ENCODE measurements around the gene ZXDB. TPM values are rescaled to one million over a fixed set of nuclear protein-coding genes. Genes with fewer than 3 reads are reported as not detected.
A peak's percentile ranks its signal among the peaks of the same experiment; 100 is the strongest.
"Not testable (repeated sequence)": the region's sequence is repeated elsewhere in the genome, so short reads cannot be mapped to it uniquely, and the experiment has no call there.

ZXDB gene
- total RNA-seq, 1 donor from 2014 or later, result 7.1 TPM

DNA sequence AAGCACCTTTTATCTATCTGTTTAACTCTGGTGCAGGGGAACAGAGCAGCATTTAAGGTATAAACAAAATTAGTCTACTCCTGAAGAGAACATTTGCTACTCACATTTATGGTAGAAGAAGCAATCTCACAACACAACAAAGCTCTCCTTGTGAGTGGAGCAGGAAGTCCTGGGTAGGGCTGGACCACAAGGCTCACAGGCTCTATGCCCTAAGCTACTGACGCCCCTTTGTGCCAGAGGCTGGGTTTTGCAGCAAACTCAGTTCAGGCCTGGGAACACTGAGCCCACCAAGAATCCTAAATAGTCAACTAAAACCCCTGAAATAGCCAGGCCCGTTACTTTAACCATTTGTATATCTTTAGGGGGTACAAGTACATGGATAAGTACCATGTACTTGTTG is 4.7 kb upstream of the ZXDB start:
- Mint-ChIP-seq H3K4me1 (ENCODE audit: unreplicated experiment) (no peaks in the 10 kb centered on the region), H3K9me3 (no peaks in the 10 kb centered on the region), H3K27me3 (no peaks in the 10 kb centered on the region), H3K4me3 (no peak overlapping the region), H3K27ac (no peak overlapping the region), H3K36me3 (no peaks in the 10 kb centered on the region)
- no peak for TF ChIP-seq CTCF (conservative IDR thresholded peaks at IDR 0.05)
- DNase-seq (ENCODE audit: extremely low spot score, unreplicated experiment), result no peak

DNA sequence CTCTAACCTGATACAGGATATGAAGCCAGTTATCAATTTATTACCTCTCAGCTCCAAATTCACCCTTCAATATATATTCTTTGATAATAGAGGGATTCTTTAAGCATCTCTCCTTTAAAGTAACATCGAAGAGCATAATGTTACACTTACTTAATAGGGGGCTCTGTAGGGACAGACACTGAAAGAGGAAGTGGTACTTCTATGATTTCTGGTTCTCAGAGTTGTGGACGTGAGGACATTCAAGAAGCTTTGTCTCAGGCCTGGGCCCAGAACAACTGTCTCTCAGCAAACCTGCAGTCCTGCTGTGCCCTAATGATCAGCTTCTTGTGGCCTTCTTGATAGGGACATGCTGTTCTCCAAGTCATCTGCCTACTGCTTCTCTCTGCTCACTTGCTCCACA is 4.2 kb upstream of the ZXDB start:
- Mint-ChIP-seq H3K4me1 (ENCODE audit: unreplicated experiment) (no peaks in the 10 kb centered on the region), H3K9me3 (no peaks in the 10 kb centered on the region), H3K36me3 (no peaks in the 10 kb centered on the region), H3K27me3 (no peaks in the 10 kb centered on the region), H3K27ac (no peak overlapping the region), H3K4me3 (no peak overlapping the region)
- TF ChIP-seq CTCF (conservative IDR thresholded peaks at IDR 0.05), result no peak
- DNase-seq (ENCODE audit: extremely low spot score, unreplicated experiment), result no peak

DNA sequence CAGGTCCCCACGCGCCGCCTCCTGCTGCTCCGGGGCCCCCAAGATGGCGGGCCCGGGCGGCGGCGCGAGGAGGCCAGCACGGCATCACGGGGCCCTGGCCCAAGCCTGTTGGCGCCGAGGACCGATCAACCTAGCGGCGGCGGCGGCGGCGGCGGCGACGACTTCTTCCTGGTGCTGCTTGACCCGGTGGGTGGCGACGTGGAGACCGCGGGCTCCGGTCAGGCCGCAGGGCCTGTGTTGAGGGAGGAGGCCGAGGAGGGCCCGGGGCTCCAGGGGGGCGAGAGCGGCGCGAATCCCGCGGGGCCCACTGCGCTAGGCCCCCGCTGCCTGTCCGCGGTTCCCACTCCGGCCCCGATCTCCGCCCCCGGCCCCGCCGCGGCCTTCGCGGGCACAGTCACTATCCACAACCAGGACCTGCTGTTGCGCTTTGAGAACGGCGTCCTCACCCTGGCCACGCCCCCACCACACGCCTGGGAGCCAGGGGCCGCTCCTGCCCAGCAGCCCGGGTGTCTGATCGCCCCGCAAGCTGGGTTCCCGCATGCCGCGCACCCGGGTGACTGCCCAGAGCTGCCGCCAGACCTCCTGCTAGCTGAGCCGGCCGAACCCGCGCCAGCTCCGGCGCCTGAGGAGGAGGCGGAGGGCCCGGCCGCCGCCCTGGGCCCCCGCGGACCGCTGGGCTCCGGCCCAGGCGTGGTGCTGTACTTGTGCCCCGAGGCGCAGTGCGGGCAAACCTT is 516 bp downstream of the ZXDB start:
- Mint-ChIP-seq H3K27ac (peak overlapping the region; percentile 56), H3K4me3 (peak overlapping the region; percentile 78)
- H3K4me1 Mint-ChIP-seq (ENCODE audit: unreplicated experiment); H3K36me3 Mint-ChIP-seq; H3K27me3 Mint-ChIP-seq; H3K9me3 Mint-ChIP-seq; DNase-seq (ENCODE audit: extremely low spot score, unreplicated experiment): not testable (repeated sequence)

DNA sequence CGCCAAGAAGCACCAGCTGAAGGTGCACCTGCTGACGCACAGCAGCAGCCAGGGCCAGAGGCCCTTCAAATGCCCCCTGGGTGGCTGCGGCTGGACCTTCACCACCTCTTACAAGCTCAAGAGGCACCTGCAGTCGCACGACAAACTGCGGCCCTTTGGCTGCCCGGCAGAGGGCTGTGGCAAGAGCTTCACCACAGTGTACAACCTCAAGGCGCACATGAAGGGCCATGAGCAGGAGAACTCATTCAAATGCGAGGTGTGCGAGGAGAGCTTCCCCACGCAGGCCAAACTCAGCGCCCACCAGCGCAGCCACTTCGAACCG is 1.0 kb downstream of the ZXDB start:
- H3K36me3 Mint-ChIP-seq; DNase-seq (ENCODE audit: extremely low spot score, unreplicated experiment); H3K9me3 Mint-ChIP-seq; H3K4me1 Mint-ChIP-seq (ENCODE audit: unreplicated experiment); H3K27me3 Mint-ChIP-seq: not testable (repeated sequence)
- Mint-ChIP-seq H3K27ac (peak overlapping the region; percentile 56), H3K4me3 (peak overlapping the region; percentile 78)
- peak; percentile 56 for TF ChIP-seq CTCF (conservative IDR thresholded peaks at IDR 0.05)

DNA sequence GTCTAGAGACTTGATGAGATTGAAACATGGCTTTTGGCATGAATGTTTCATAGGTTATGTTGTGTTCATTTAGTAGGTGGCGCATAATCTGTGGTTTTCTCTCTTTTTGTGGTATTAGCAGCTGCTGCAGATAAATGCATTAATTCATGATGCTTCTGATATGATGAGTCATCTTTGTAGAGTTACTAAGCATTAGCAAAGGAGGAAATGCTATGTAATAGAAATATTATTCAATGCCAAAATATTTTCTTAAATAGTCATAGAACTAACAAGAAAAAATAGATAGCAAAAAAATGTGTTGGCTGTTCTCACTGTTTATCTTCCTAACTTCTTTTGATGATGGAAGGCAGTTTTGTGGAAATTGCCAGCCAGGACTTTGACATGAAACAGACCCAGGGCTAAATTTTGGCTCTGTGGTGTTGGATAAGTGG is 3.6 kb downstream of the ZXDB start:
- no peak for TF ChIP-seq CTCF (conservative IDR thresholded peaks at IDR 0.05)
- peaks cover 8% of the 10 kb centered on the region for H3K36me3 Mint-ChIP-seq
- H3K27ac Mint-ChIP-seq, result peak overlapping the region; percentile 19
- H3K4me1 Mint-ChIP-seq (ENCODE audit: unreplicated experiment), result peaks cover 3% of the 10 kb centered on the region
- DNase-seq (ENCODE audit: extremely low spot score, unreplicated experiment), result no peak
- no peaks in the 10 kb centered on the region for H3K27me3 Mint-ChIP-seq
- H3K4me3 Mint-ChIP-seq, result peak overlapping the region; percentile 66
- peaks cover 6% of the 10 kb centered on the region for H3K9me3 Mint-ChIP-seq

- Mint-ChIP-seq H3K9me3 (peaks cover 6% of the 10 kb centered on the region), H3K27ac (peak overlapping the region; percentile 8), H3K4me3 (peak overlapping the region; percentile 59), H3K4me1 (ENCODE audit: unreplicated experiment) (peaks cover 3% of the 10 kb centered on the region), H3K27me3 (no peaks in the 10 kb centered on the region), H3K36me3 (peaks cover 8% of the 10 kb centered on the region)
- DNase-seq (ENCODE audit: extremely low spot score, unreplicated experiment), result no peak
- no peak for TF ChIP-seq CTCF (conservative IDR thresholded peaks at IDR 0.05)
These were observed 4.3 kb downstream of the ZXDB start for GRCh38 chrX:57596109-57596508.
